Measurements from ENCODE around the gene TKT. TPM values are rescaled to one million over a fixed set of nuclear protein-coding genes. Genes with fewer than 3 reads are reported as not detected.

Gene TKT
- total RNA-seq, 1 donor from 2014 or later = 154 TPM

GRCh38 chr3:53200501-53201498, 55.0 kb downstream of the TKT start:
- intact Hi-C loops (cut with micrococcal nuclease) = no loop called here
- no peak for TF ChIP-seq CTCF (IDR thresholded peaks at IDR 0.05)
- Mint-ChIP-seq H3K27me3 (no peaks in the 10 kb centered on the region), H3K4me1 (peaks cover 14% of the 10 kb centered on the region), H3K4me3 (no peak overlapping the region), H3K9me3 (no peaks in the 10 kb centered on the region), H3K36me3 (ENCODE audit: low read depth) (no peaks in the 10 kb centered on the region), H3K27ac (no peak overlapping the region)
- no peak for ATAC-seq (ENCODE audit: low read depth)
- CTCF ChIA-PET = interaction anchor here (1.1 to 2.9 kb wide), 3 partner anchors 67 to 86 kb away, joined by 5 to 12 read pairs (median 7); no protein-coding TSS in a partner anchor
- no peak for DNase-seq
- POLR2A ChIA-PET = no interaction called here

GRCh38 chr3:53199834-53200233, 56.0 kb downstream of the TKT start:
- H3K4me1 Mint-ChIP-seq = peaks cover 23% of the 10 kb centered on the region
- DNase-seq (no peak), ATAC-seq (ENCODE audit: low read depth) (no peak)
- CTCF ChIA-PET = interaction anchor here (1.0 to 2.9 kb wide), 3 partner anchors 66 to 87 kb away, joined by 4 to 12 read pairs (median 5); no protein-coding TSS in a partner anchor
- no peak overlapping the region for H3K4me3 Mint-ChIP-seq
- H3K9me3 Mint-ChIP-seq = no peaks in the 10 kb centered on the region
- POLR2A ChIA-PET = no interaction called here
- H3K27ac Mint-ChIP-seq = no peak overlapping the region
- H3K27me3 Mint-ChIP-seq = no peaks in the 10 kb centered on the region
- intact Hi-C loops (cut with micrococcal nuclease) = no loop called here
- no peak for TF ChIP-seq CTCF (IDR thresholded peaks at IDR 0.05)
- H3K36me3 Mint-ChIP-seq (ENCODE audit: low read depth) = no peaks in the 10 kb centered on the region

DNA sequence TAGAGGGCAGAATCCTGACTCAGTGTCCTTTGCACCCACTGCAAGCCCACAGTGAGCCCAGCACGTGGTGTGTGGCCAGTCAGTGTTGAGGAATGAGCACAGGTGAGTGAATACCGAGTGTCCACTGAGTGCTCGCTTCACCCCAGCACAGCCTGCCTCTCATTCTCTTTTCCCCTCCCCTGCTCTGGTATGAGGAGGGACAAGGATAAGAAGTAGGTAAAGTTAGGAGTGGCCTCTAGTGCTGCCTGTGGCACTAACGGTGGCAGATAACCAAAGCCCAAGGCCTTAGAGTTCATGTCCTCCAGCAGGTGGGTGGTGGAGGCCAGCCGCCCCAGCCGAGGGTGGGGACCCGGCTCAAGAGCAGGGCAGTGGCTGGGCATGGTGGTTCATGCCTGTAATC, 56.8 kb downstream of the TKT start:
- POLR2A ChIA-PET = no interaction called here
- CTCF ChIA-PET = interaction anchor here (1.0 to 4.9 kb wide), 4 partner anchors 65 to 89 kb away, joined by 3 to 194 read pairs (median 44); no protein-coding TSS in a partner anchor
- intact Hi-C loops (cut with micrococcal nuclease) = no loop called here
- no peak for DNase-seq
- Mint-ChIP-seq H3K9me3 (no peaks in the 10 kb centered on the region), H3K27me3 (no peaks in the 10 kb centered on the region), H3K36me3 (ENCODE audit: low read depth) (peaks cover 4% of the 10 kb centered on the region), H3K4me1 (peaks cover 24% of the 10 kb centered on the region), H3K27ac (no peak overlapping the region), H3K4me3 (no peak overlapping the region)
- TF ChIP-seq CTCF (IDR thresholded peaks at IDR 0.05) = no peak
- no peak for ATAC-seq (ENCODE audit: low read depth)

- ChIA-PET POLR2A (interaction anchor here (1.0 kb wide), 1 partner anchor 38 kb away, joined by 3 read pairs; the partner anchor contains the start of gene PRKCD), CTCF (interaction anchor here (1.0 to 4.9 kb wide), 3 partner anchors 64 to 88 kb away, joined by 3 to 194 read pairs (median 77); no protein-coding TSS in a partner anchor)
- no peak for DNase-seq
- Mint-ChIP-seq H3K4me3 (no peak overlapping the region), H3K9me3 (no peaks in the 10 kb centered on the region), H3K27me3 (no peaks in the 10 kb centered on the region), H3K36me3 (ENCODE audit: low read depth) (peaks cover 10% of the 10 kb centered on the region), H3K4me1 (peaks cover 29% of the 10 kb centered on the region), H3K27ac (no peak overlapping the region)
- TF ChIP-seq CTCF (IDR thresholded peaks at IDR 0.05) = no peak
- intact Hi-C loops (cut with micrococcal nuclease) = no loop called here
- no peak for ATAC-seq (ENCODE audit: low read depth)
Observed at GRCh38 chr3:53198256-53198977, 57.4 kb downstream of the TKT start.
